ENCODE data around the gene RRP1. TPM values are rescaled to one million over a fixed set of nuclear protein-coding genes. Genes with fewer than 3 reads are reported as not detected.

Gene RRP1
- total and polyA plus RNA-seq, 2 of the 13 experiments (the other 11 are each of a cell fraction or from before 2014, with no cell fraction given) = 20.1 to 35.1 TPM

DNA sequence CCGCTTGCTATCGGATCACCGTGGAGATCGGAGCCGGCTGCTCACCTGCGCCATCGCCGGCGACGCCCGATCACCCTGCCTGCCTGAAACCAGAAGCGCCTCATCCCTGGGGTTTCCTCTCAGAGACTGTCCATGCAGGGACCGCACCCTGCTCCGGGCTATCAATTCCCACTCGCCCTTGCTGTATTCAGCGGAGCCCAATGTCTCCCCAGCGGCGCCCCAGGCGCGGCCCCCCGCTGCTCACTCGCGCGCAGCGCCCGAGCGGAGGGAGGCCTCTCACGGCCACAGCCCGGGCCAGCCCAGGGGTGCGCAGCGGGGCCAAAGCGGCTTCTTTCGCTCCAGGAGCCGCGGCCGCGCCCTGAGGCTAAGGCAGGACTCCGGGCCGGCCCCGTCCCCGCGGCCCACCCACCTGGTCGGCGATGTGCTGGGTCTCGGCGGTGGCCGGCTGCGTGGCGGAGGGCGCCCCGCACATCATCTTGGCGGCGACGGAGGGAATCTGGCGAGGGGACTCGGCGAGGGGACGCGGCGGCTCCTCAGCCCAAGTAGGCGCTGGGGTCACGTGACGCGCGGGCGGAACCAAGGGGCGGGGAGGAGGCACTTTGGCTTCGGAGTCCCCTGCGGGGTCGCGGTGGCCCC is 13.5 kb upstream of the RRP1 start, which contains the start of gene CSTB (continued):
- no peak for TF ChIP-seq ZNF329 (CRISPR knock-in tag; IDR thresholded peaks at IDR 0.05; ENCODE audit: low read depth)
- peak; percentile 48; the same call in 1 of the 2 replicates for TF ChIP-seq ZNF574 (CRISPR knock-in tag; IDR thresholded peaks at IDR 0.05)
- TF ChIP-seq ZFP90 (CRISPR knock-in tag; IDR thresholded peaks at IDR 0.05; ENCODE audit: borderline replicate concordance) = peak; percentile 18; the same call in 1 of the 2 replicates
- TF ChIP-seq ARNT (IDR thresholded peaks at IDR 0.05) = no peak
- TF ChIP-seq, protein P1, sequence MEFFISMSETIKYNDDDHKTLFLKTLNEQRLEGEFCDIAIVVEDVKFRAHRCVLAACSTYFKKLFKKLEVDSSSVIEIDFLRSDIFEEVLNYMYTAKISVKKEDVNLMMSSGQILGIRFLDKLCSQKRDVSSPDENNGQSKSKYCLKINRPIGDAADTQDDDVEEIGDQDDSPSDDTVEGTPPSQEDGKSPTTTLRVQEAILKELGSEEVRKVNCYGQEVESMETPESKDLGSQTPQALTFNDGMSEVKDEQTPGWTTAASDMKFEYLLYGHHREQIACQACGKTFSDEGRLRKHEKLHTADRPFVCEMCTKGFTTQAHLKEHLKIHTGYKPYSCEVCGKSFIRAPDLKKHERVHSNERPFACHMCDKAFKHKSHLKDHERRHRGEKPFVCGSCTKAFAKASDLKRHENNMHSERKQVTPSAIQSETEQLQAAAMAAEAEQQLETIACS (CRISPR knock-in tag; IDR thresholded peaks at IDR 0.05) = peak; percentile 29; the same call in 1 of the 2 replicates
- TF ChIP-seq ZNF598 (CRISPR knock-in tag; IDR thresholded peaks at IDR 0.05; ENCODE audit: borderline replicate concordance) = no peak
- no peak for TF ChIP-seq FOXP1 (IDR thresholded peaks at IDR 0.05)
- no peak for TF ChIP-seq FOXP1 (CRISPR knock-in tag; IDR thresholded peaks at IDR 0.05)
- TF ChIP-seq ZNF180 (CRISPR knock-in tag; IDR thresholded peaks at IDR 0.05; ENCODE audit: borderline replicate concordance, low read depth) = no peak
- peak; percentile 70 for TF ChIP-seq HNRNPLL (IDR thresholded peaks at IDR 0.05; ENCODE audit: low read depth, low read length, poor library complexity, severe bottlenecking)
- TF ChIP-seq ZNF589 (CRISPR knock-in tag; conservative IDR thresholded peaks at IDR 0.05) = 0 out of 2 replicates have a peak, but pooled peaks have one; percentile 28
- TF ChIP-seq, protein P2, sequence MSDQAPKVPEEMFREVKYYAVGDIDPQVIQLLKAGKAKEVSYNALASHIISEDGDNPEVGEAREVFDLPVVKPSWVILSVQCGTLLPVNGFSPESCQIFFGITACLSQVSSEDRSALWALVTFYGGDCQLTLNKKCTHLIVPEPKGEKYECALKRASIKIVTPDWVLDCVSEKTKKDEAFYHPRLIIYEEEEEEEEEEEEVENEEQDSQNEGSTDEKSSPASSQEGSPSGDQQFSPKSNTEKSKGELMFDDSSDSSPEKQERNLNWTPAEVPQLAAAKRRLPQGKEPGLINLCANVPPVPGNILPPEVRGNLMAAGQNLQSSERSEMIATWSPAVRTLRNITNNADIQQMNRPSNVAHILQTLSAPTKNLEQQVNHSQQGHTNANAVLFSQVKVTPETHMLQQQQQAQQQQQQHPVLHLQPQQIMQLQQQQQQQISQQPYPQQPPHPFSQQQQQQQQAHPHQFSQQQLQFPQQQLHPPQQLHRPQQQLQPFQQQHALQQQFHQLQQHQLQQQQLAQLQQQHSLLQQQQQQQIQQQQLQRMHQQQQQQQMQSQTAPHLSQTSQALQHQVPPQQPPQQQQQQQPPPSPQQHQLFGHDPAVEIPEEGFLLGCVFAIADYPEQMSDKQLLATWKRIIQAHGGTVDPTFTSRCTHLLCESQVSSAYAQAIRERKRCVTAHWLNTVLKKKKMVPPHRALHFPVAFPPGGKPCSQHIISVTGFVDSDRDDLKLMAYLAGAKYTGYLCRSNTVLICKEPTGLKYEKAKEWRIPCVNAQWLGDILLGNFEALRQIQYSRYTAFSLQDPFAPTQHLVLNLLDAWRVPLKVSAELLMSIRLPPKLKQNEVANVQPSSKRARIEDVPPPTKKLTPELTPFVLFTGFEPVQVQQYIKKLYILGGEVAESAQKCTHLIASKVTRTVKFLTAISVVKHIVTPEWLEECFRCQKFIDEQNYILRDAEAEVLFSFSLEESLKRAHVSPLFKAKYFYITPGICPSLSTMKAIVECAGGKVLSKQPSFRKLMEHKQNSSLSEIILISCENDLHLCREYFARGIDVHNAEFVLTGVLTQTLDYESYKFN (CRISPR knock-in tag; conservative IDR thresholded peaks at IDR 0.05) = peak; percentile 30; the same call in 1 of the 2 replicates
- TF ChIP-seq ZNF766 (CRISPR knock-in tag; IDR thresholded peaks at IDR 0.05; ENCODE audit: borderline replicate concordance) = peak; percentile 59; the same call in 1 of the 2 replicates
- TF ChIP-seq ZKSCAN1 (IDR thresholded peaks at IDR 0.05; ENCODE audit: low read length) = no peak
- TF ChIP-seq, protein P3, sequence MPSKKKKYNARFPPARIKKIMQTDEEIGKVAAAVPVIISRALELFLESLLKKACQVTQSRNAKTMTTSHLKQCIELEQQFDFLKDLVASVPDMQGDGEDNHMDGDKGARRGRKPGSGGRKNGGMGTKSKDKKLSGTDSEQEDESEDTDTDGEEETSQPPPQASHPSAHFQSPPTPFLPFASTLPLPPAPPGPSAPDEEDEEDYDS (CRISPR knock-in tag; IDR thresholded peaks at IDR 0.05) = peak; percentile 80
- peak; percentile 53; the same call in 1 of the 2 replicates for TF ChIP-seq KDM2A (CRISPR knock-in tag; IDR thresholded peaks at IDR 0.05; ENCODE audit: borderline replicate concordance, low read depth)
- TF ChIP-seq, protein P4, sequence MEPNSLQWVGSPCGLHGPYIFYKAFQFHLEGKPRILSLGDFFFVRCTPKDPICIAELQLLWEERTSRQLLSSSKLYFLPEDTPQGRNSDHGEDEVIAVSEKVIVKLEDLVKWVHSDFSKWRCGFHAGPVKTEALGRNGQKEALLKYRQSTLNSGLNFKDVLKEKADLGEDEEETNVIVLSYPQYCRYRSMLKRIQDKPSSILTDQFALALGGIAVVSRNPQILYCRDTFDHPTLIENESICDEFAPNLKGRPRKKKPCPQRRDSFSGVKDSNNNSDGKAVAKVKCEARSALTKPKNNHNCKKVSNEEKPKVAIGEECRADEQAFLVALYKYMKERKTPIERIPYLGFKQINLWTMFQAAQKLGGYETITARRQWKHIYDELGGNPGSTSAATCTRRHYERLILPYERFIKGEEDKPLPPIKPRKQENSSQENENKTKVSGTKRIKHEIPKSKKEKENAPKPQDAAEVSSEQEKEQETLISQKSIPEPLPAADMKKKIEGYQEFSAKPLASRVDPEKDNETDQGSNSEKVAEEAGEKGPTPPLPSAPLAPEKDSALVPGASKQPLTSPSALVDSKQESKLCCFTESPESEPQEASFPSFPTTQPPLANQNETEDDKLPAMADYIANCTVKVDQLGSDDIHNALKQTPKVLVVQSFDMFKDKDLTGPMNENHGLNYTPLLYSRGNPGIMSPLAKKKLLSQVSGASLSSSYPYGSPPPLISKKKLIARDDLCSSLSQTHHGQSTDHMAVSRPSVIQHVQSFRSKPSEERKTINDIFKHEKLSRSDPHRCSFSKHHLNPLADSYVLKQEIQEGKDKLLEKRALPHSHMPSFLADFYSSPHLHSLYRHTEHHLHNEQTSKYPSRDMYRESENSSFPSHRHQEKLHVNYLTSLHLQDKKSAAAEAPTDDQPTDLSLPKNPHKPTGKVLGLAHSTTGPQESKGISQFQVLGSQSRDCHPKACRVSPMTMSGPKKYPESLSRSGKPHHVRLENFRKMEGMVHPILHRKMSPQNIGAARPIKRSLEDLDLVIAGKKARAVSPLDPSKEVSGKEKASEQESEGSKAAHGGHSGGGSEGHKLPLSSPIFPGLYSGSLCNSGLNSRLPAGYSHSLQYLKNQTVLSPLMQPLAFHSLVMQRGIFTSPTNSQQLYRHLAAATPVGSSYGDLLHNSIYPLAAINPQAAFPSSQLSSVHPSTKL (CRISPR knock-in tag; IDR thresholded peaks at IDR 0.05) = peak; percentile 43; the same call in 1 of the 2 replicates
